Activated CD4-positive, alpha-beta T cell treated with anti-CD3 and anti-CD28 coated beads for 36 hours (primary cell): ENCODE measurements around the gene EPB41L2. TPM values are rescaled to one million over a fixed set of nuclear protein-coding genes. Genes with fewer than 3 reads are reported as not detected.
"Not testable (repeated sequence)": the region's sequence is repeated elsewhere in the genome, so short reads cannot be mapped to it uniquely, and the experiment has no call there.

Experiments
- ATAC-seq: fragments of 200-7000 bp; cut with Tn5 transposase; one replicate; pipeline ENCODE4 v1.10.0; 2021; ENCODE audit warnings: mild to moderate bottlenecking, moderate library complexity
- CTCF ChIA-PET: fragments of 350-600 bp; sonication (Branson Sonifier 250); formaldehyde crosslinking; loops from one replicate; lab custom pipeline; 2021; ENCODE audit warnings: antibody characterized with exemption; lab: Charles Lee
- POLR2A ChIA-PET: fragments of 350-600 bp; sonication (Branson Sonifier 250); formaldehyde crosslinking; loops from one replicate; lab custom pipeline; 2021; ENCODE audit warnings: antibody characterized with exemption, inconsistent platforms; lab: Charles Lee
- DNase-seq: peaks from one replicate; pipeline ENCODE4 v3.0.0-alpha.2; 2020
- H3K27ac Mint-ChIP-seq: one replicate; pipeline ENCODE4 v1.8.0; 2021; ENCODE audit warnings: mixed read lengths
- H3K27me3 Mint-ChIP-seq: one replicate; pipeline ENCODE4 v1.8.0; 2021; ENCODE audit warnings: mixed read lengths
- H3K36me3 Mint-ChIP-seq: one replicate; pipeline ENCODE4 v1.8.0; 2021; ENCODE audit warnings: low read depth, mixed read lengths
- H3K4me1 Mint-ChIP-seq: one replicate; pipeline ENCODE4 v1.8.0; 2021; ENCODE audit warnings: mixed read lengths
- H3K4me3 Mint-ChIP-seq: one replicate; pipeline ENCODE4 v1.8.0; 2021; ENCODE audit warnings: mild to moderate bottlenecking, moderate library complexity, mixed read lengths
- H3K9me3 Mint-ChIP-seq: one replicate; pipeline ENCODE4 v1.8.0; 2021; ENCODE audit warnings: low read depth, mixed read lengths
- intact Hi-C, 2 experiments: fragments of 100-400 bp; cut with DNase I in 1 of 2; cut with micrococcal nuclease in 1 of 2; formaldehyde crosslinking; loops; one replicate each; pipeline versions ENCODE4 v1.14.2 to v1.15.1; 2022 to 2024; cut with DNase I, micrococcal nuclease
- total RNA-seq, 2 experiments: library from RNA; stranded (reverse); gene quantifications; one replicate each; pipeline ENCODE4 v1.2.3, GENCODE V29; 2021

The EPB41L2 gene
- total RNA-seq, 2 experiments from 2014 or later, result 33.3 to 43.4 TPM

DNA sequence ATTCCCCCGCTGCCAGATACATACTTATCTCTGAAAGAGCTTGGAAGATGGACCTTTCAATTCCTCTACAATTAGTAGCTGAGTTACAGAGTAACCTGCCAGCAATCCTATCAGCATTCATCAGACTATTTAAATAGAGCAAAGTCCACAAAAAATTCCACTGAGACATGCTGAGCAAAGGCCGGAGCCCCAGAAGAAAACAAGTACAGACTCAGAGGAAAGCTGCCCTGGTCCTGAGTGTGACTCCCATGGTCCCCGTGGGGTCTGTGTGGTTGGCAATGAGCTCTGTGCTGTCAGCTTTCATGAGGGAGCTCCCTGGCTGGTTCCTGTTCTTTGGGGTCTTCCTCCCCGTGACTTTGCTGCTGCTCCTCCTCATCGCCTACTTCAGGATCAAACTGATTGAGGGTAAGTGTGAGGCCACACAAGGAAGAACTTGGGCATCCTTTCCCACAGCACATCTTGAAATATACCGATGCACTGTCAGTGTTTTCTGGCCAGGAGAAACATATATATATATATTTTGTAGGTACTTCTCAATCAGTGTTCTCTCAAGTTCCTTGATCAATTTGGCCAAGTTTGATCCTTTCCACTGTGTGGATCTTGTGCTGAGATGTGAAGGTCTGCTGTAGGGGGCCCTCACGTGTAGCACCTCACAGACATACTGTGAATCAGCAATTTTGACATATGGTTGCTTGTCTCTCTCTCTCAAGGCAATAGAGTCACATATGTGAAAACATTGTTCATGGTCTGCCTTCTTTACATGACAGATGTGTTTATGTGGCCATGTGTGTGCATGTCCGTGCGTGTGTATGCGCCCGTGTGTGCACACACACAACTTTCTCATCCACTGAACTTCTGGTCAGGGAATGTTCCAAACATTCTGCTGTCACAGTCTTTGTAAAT lies 235.5 kb downstream of the EPB41L2 start, which contains the start of gene SMLR1:
TSS of gene SMLR1 (plus strand) at position 160 of the 903 bp plus-strand sequence. CDS start at position 168, 8 bp downstream.
- H3K27me3 Mint-ChIP-seq, result no peaks in the 10 kb centered on the region
- H3K9me3 Mint-ChIP-seq, result no peaks in the 10 kb centered on the region
- CTCF ChIA-PET, result interaction anchor here (0.6 kb wide), 1 partner anchor 1702 kb away, joined by 3 read pairs; no protein-coding TSS in a partner anchor
- DNase-seq (no peak), ATAC-seq (no peak)
- intact Hi-C loops, result no loop called here
- no peaks in the 10 kb centered on the region for H3K36me3 Mint-ChIP-seq
- H3K4me3 Mint-ChIP-seq, result no peak within 1 kb of the TSS
- H3K4me1 Mint-ChIP-seq, result peaks cover 2% of the 10 kb centered on the region
- POLR2A ChIA-PET, result no interaction called here
- H3K27ac Mint-ChIP-seq, result no peak within 1 kb of the TSS

- Mint-ChIP-seq H3K27ac (no peak overlapping the region), H3K4me1 (peaks cover 2% of the 10 kb centered on the region), H3K27me3 (no peaks in the 10 kb centered on the region), H3K36me3 (no peaks in the 10 kb centered on the region), H3K9me3 (no peaks in the 10 kb centered on the region), H3K4me3 (no peak overlapping the region)
- CTCF ChIA-PET, result no interaction called here
- DNase-seq (no peak), ATAC-seq (no peak)
- POLR2A ChIA-PET, result no interaction called here
- intact Hi-C loops, result no loop called here
These were observed 236.4 kb downstream of the EPB41L2 start for GRCh38 chr6:130826442-130827246.

GRCh38 chr6:130825772-130826441 lies 237.1 kb downstream of the EPB41L2 start:
- H3K4me1 Mint-ChIP-seq, result peaks cover 2% of the 10 kb centered on the region
- H3K9me3 Mint-ChIP-seq, result no peaks in the 10 kb centered on the region
- peak; percentile 42 for ATAC-seq
- ChIA-PET POLR2A (no interaction called here), CTCF (no interaction called here)
- H3K27me3 Mint-ChIP-seq, result no peaks in the 10 kb centered on the region
- H3K4me3 Mint-ChIP-seq, result no peak overlapping the region
- no peak overlapping the region for H3K27ac Mint-ChIP-seq
- no peak for DNase-seq
- intact Hi-C loops, result no loop called here
- H3K36me3 Mint-ChIP-seq, result no peaks in the 10 kb centered on the region

GRCh38 chr6:130824978-130825694 lies 237.9 kb downstream of the EPB41L2 start:
- peaks cover 2% of the 10 kb centered on the region for H3K4me1 Mint-ChIP-seq
- H3K4me3 Mint-ChIP-seq, result no peak overlapping the region
- H3K36me3 Mint-ChIP-seq, result no peaks in the 10 kb centered on the region
- ChIA-PET CTCF (no interaction called here), POLR2A (no interaction called here)
- ATAC-seq (no peak), DNase-seq (no peak)
- intact Hi-C loops, result no loop called here
- H3K27me3 Mint-ChIP-seq, result no peaks in the 10 kb centered on the region
- H3K27ac Mint-ChIP-seq, result no peak overlapping the region
- no peaks in the 10 kb centered on the region for H3K9me3 Mint-ChIP-seq

DNA sequence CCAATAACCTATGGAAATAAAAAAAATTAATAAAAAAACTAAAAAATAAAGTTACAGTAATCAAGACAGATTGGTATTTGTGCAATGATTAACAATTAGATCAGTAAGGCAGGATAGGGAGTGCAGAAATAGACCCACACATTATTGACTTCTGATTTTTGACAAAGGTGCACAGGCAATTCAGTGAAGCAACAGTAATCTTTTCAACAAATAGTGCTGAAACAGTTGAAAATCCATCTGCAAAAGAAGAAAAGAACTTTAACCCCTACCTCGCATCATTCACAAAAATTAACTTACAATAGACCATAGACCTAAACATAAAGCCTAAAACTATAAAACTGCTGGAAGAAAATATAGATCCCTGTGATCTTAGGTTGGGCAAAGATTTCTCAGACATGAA lies 240.3 kb downstream of the EPB41L2 start:
- peaks cover 2% of the 10 kb centered on the region for H3K4me1 Mint-ChIP-seq
- POLR2A ChIA-PET, result no interaction called here
- H3K4me3 Mint-ChIP-seq, result no peak overlapping the region
- intact Hi-C loops, result no loop called here
- no peak overlapping the region for H3K27ac Mint-ChIP-seq
- CTCF ChIA-PET, result no interaction called here
- H3K9me3 Mint-ChIP-seq, result peaks cover 1% of the 10 kb centered on the region
- H3K36me3 Mint-ChIP-seq, result no peaks in the 10 kb centered on the region
- ATAC-seq (no peak), DNase-seq (no peak)
- peaks cover 2% of the 10 kb centered on the region for H3K27me3 Mint-ChIP-seq

GRCh38 chr6:130815200-130816071 lies 247.6 kb downstream of the EPB41L2 start:
- intact Hi-C loops, result no loop called here
- Mint-ChIP-seq H3K9me3 (peaks cover 8% of the 10 kb centered on the region), H3K4me3 (no peak overlapping the region), H3K27me3 (peaks cover 2% of the 10 kb centered on the region), H3K36me3 (no peaks in the 10 kb centered on the region), H3K27ac (no peak overlapping the region), H3K4me1 (no peaks in the 10 kb centered on the region)
- CTCF ChIA-PET, result no interaction called here
- ATAC-seq (no peak), DNase-seq (no peak)
- POLR2A ChIA-PET, result no interaction called here

- DNase-seq (no peak), ATAC-seq (no peak)
- POLR2A ChIA-PET, result no interaction called here
- intact Hi-C loops, result no loop called here
- Mint-ChIP-seq H3K27me3 (peaks cover 2% of the 10 kb centered on the region), H3K27ac (no peak overlapping the region), H3K36me3 (no peaks in the 10 kb centered on the region), H3K4me1 (no peaks in the 10 kb centered on the region), H3K4me3 (no peak overlapping the region), H3K9me3 (peaks cover 8% of the 10 kb centered on the region)
- CTCF ChIA-PET, result no interaction called here
These were observed 248.5 kb downstream of the EPB41L2 start for GRCh38 chr6:130814506-130814905.

GRCh38 chr6:130811932-130812331 lies 251.1 kb downstream of the EPB41L2 start:
- Mint-ChIP-seq H3K27ac (no peak overlapping the region), H3K9me3 (peaks cover 2% of the 10 kb centered on the region), H3K27me3 (peaks cover 2% of the 10 kb centered on the region), H3K4me3 (no peak overlapping the region), H3K36me3 (peaks cover 1% of the 10 kb centered on the region), H3K4me1 (no peaks in the 10 kb centered on the region)
- ATAC-seq (no peak), DNase-seq (no peak)
- intact Hi-C loops, result no loop called here
- CTCF ChIA-PET, result no interaction called here
- POLR2A ChIA-PET, result no interaction called here

GRCh38 chr6:130810307-130811030 lies 252.6 kb downstream of the EPB41L2 start:
- Mint-ChIP-seq H3K4me1 (no peaks in the 10 kb centered on the region), H3K4me3 (no peak overlapping the region), H3K27me3 (peaks cover 2% of the 10 kb centered on the region), H3K36me3 (peaks cover 1% of the 10 kb centered on the region), H3K9me3 (peaks cover 2% of the 10 kb centered on the region), H3K27ac (no peak overlapping the region)
- ChIA-PET CTCF (interaction anchor here (1.3 kb wide), 1 partner anchor 32 kb away, joined by 3 read pairs; no protein-coding TSS in a partner anchor), POLR2A (no interaction called here)
- no peak for ATAC-seq
- intact Hi-C loops, result no loop called here
- DNase-seq, result no peak

GRCh38 chr6:130801368-130801767 lies 261.7 kb downstream of the EPB41L2 start:
- H3K9me3 Mint-ChIP-seq, H3K27ac Mint-ChIP-seq, H3K4me1 Mint-ChIP-seq, H3K36me3 Mint-ChIP-seq, ATAC-seq, DNase-seq, POLR2A ChIA-PET, H3K27me3 Mint-ChIP-seq, intact Hi-C loops, H3K4me3 Mint-ChIP-seq, CTCF ChIA-PET: not testable (repeated sequence)
